ENCODE measurements around the gene EXD3. TPM values are rescaled to one million over a fixed set of nuclear protein-coding genes. Genes with fewer than 3 reads are reported as not detected.
A peak's percentile ranks its signal among the peaks of the same experiment; 100 is the strongest.
"Not testable (repeated sequence)": the region's sequence is repeated elsewhere in the genome, so short reads cannot be mapped to it uniquely, and the experiment has no call there.

Gene EXD3
- total RNA-seq, 1 experiment from 2014 or later = 1.9 TPM

- Histone ChIP-seq H3K27ac (no peak overlapping the region; the same call in 1 of the 2 replicates), H3K36me3 (no peaks in the 10 kb centered on the region), H3K27me3 (no peaks in the 10 kb centered on the region), H3K4me3 (peak overlapping the region; percentile 81), H3K9me3 (replicated peaks) (no peaks in the 10 kb centered on the region), H3K4me1 (peaks cover 11% of the 10 kb centered on the region)
- DNase-seq = no peak
Measured at GRCh38 chr9:137421838-137422603, 941 bp downstream of the EXD3 start.

- H3K4me1 ChIP-seq = peaks cover 10% of the 10 kb centered on the region
- no peaks in the 10 kb centered on the region for H3K36me3 ChIP-seq
- H3K9me3 ChIP-seq (replicated peaks) = no peaks in the 10 kb centered on the region
- H3K4me3 ChIP-seq = no peak overlapping the region
- no peak for DNase-seq
- no peaks in the 10 kb centered on the region for H3K27me3 ChIP-seq
- H3K27ac ChIP-seq = no peak overlapping the region
Measured at GRCh38 chr9:137417161-137418021, 5.6 kb downstream of the EXD3 start.

GRCh38 chr9:137416563-137417151 is 6.3 kb downstream of the EXD3 start:
- Histone ChIP-seq H3K9me3 (replicated peaks) (no peaks in the 10 kb centered on the region), H3K4me1 (peaks cover 17% of the 10 kb centered on the region), H3K4me3 (no peak overlapping the region), H3K27ac (no peak overlapping the region), H3K36me3 (no peaks in the 10 kb centered on the region), H3K27me3 (no peaks in the 10 kb centered on the region)
- DNase-seq = no peak

- Histone ChIP-seq H3K36me3 (no peaks in the 10 kb centered on the region), H3K9me3 (replicated peaks) (no peaks in the 10 kb centered on the region), H3K4me1 (peaks cover 20% of the 10 kb centered on the region), H3K27me3 (no peaks in the 10 kb centered on the region), H3K27ac (no peak overlapping the region), H3K4me3 (no peak overlapping the region)
- no peak for DNase-seq
Measured at GRCh38 chr9:137416006-137416562, 6.9 kb downstream of the EXD3 start.

- Histone ChIP-seq H3K27me3 (no peaks in the 10 kb centered on the region), H3K9me3 (replicated peaks) (no peaks in the 10 kb centered on the region), H3K4me1 (peaks cover 26% of the 10 kb centered on the region), H3K4me3 (no peak overlapping the region), H3K36me3 (no peaks in the 10 kb centered on the region), H3K27ac (no peak overlapping the region)
- no peak for DNase-seq
Measured at GRCh38 chr9:137415451-137415850, 7.5 kb downstream of the EXD3 start.

GRCh38 chr9:137412431-137412830 is 10.5 kb downstream of the EXD3 start:
- DNase-seq = no peak
- peak overlapping the region; percentile 51 for H3K4me3 ChIP-seq
- no peaks in the 10 kb centered on the region for H3K9me3 ChIP-seq (replicated peaks)
- H3K27me3 ChIP-seq = peaks cover under 1% of the 10 kb centered on the region; the same call in 1 of the 2 replicates
- peak overlapping the region; percentile 87 for H3K27ac ChIP-seq
- no peaks in the 10 kb centered on the region for H3K36me3 ChIP-seq
- H3K4me1 ChIP-seq = peaks cover 26% of the 10 kb centered on the region

- Histone ChIP-seq H3K27ac (peak overlapping the region; percentile 87), H3K9me3 (replicated peaks) (no peaks in the 10 kb centered on the region), H3K27me3 (peaks cover 4% of the 10 kb centered on the region), H3K4me1 (peaks cover 30% of the 10 kb centered on the region), H3K4me3 (peak overlapping the region; percentile 51), H3K36me3 (no peaks in the 10 kb centered on the region)
- DNase-seq = peak; percentile 93
Measured at GRCh38 chr9:137411645-137412380, 11.1 kb downstream of the EXD3 start.

GRCh38 chr9:137411260-137411644 is 11.7 kb downstream of the EXD3 start:
- DNase-seq = peak; percentile 70
- Histone ChIP-seq H3K9me3 (replicated peaks) (no peaks in the 10 kb centered on the region), H3K4me1 (peaks cover 30% of the 10 kb centered on the region), H3K27me3 (peaks cover 7% of the 10 kb centered on the region), H3K27ac (peak overlapping the region; percentile 55; the same call in 1 of the 2 replicates), H3K36me3 (no peaks in the 10 kb centered on the region), H3K4me3 (peak overlapping the region; percentile 51)

- H3K27ac ChIP-seq = peak overlapping the region; percentile 55; the same call in 1 of the 2 replicates
- H3K4me1 ChIP-seq = peaks cover 30% of the 10 kb centered on the region
- no peaks in the 10 kb centered on the region for H3K36me3 ChIP-seq
- peaks cover 7% of the 10 kb centered on the region for H3K27me3 ChIP-seq
- H3K9me3 ChIP-seq (replicated peaks) = no peaks in the 10 kb centered on the region
- peak overlapping the region; percentile 51 for H3K4me3 ChIP-seq
- DNase-seq = no peak
Measured at GRCh38 chr9:137410891-137411249, 12.1 kb downstream of the EXD3 start.

GRCh38 chr9:137410236-137410890 is 12.6 kb downstream of the EXD3 start:
- H3K27me3 ChIP-seq; H3K9me3 ChIP-seq (replicated peaks); H3K4me3 ChIP-seq; H3K36me3 ChIP-seq; DNase-seq; H3K27ac ChIP-seq: not testable (repeated sequence)
- peaks cover 30% of the 10 kb centered on the region for H3K4me1 ChIP-seq

GRCh38 chr9:137409515-137409914 is 13.4 kb downstream of the EXD3 start:
- no peaks in the 10 kb centered on the region for H3K9me3 ChIP-seq (replicated peaks)

GRCh38 chr9:137408651-137409405 is 14.1 kb downstream of the EXD3 start:
- H3K4me1 ChIP-seq = peaks cover 30% of the 10 kb centered on the region
- H3K27ac ChIP-seq = no peak overlapping the region
- no peak overlapping the region for H3K4me3 ChIP-seq
- no peak for DNase-seq
- no peaks in the 10 kb centered on the region for H3K36me3 ChIP-seq
- no peaks in the 10 kb centered on the region for H3K9me3 ChIP-seq (replicated peaks)
- H3K27me3 ChIP-seq = peaks cover 7% of the 10 kb centered on the region

More at GRCh38 chr9:137409515-137409914, 13.4 kb downstream of the EXD3 start:
- Histone ChIP-seq H3K27ac (no peak overlapping the region), H3K27me3 (peaks cover 7% of the 10 kb centered on the region), H3K36me3 (no peaks in the 10 kb centered on the region), H3K4me3 (no peak overlapping the region), H3K4me1 (peaks cover 30% of the 10 kb centered on the region)
- DNase-seq = no peak

- Histone ChIP-seq H3K27ac (no peak overlapping the region), H3K4me3 (no peak overlapping the region), H3K4me1 (peaks cover 27% of the 10 kb centered on the region), H3K36me3 (no peaks in the 10 kb centered on the region), H3K9me3 (replicated peaks) (no peaks in the 10 kb centered on the region), H3K27me3 (peaks cover 7% of the 10 kb centered on the region)
- no peak for DNase-seq
Measured at GRCh38 chr9:137407590-137408300, 15.2 kb downstream of the EXD3 start.

Data from SJCRH30 (cell line).